Kidney (tissue), 14 donors: ENCODE results near the gene DSCAML1. TPM values are rescaled to one million over a fixed set of nuclear protein-coding genes. Genes with fewer than 3 reads are reported as not detected.

Experiments used
- DNase-seq, 5 donors: peaks; one replicate each; pipeline ENCODE4 v3.0.0-alpha.2; 2013 to 2020
- FAIRE-seq: peaks from 2 replicates; lab custom pipeline; 2012; peaks lifted over from hg19 to GRCh38; lab: Jason Lieb, UNC
- H3K27ac ChIP-seq, 2 donors: one replicate each; pipeline ENCODE4 v1.7.0; 2013; ENCODE audit warnings: low read depth in 2 of 2, low read length in 2 of 2, inconsistent platforms in 1 of 2
- H3K27me3 ChIP-seq: one replicate; pipeline ENCODE4 v1.7.1; 2013; ENCODE audit warnings: low read length, inconsistent platforms; ENCODE audit not compliant: control insufficient read depth, insufficient read depth
- H3K36me3 ChIP-seq, 3 donors: one replicate each; pipeline versions ENCODE4 v1.7.0 to v1.7.1; 2013; ENCODE audit warnings: low read length in 3 of 3, control low read depth in 1 of 3, inconsistent platforms in 1 of 3; ENCODE audit not compliant: insufficient read depth in 3 of 3, control insufficient read depth in 2 of 3
- H3K4me1 ChIP-seq, 3 donors: one replicate each; pipeline versions ENCODE4 v1.7.0 to v1.7.1; 2013; ENCODE audit warnings: low read length in 3 of 3, inconsistent platforms in 1 of 3, low read depth in 1 of 3; ENCODE audit not compliant: control insufficient read depth in 2 of 3, insufficient read depth in 2 of 3
- H3K4me3 ChIP-seq, 3 donors: one replicate each; pipeline versions ENCODE4 v1.7.0 to v1.8.1; 2013; ENCODE audit warnings: low read length in 3 of 3, control low read depth in 1 of 3, inconsistent platforms in 1 of 3
- H3K9ac ChIP-seq, 3 donors: one replicate each; pipeline versions ENCODE4 v1.7.0 to v1.7.1; 2013; ENCODE audit warnings: low read length in 3 of 3, control low read depth in 1 of 3, inconsistent platforms in 1 of 3
- H3K9me3 ChIP-seq, 3 donors: one replicate each; pipeline versions ENCODE4 v1.7.0 to v1.7.1; 2013; ENCODE audit warnings: low read length in 3 of 3, control low read depth in 1 of 3, inconsistent platforms in 1 of 3; ENCODE audit not compliant: control insufficient read depth in 2 of 3, insufficient read depth in 1 of 3
- CTCF ChIP-seq: IDR thresholded peaks from 3 replicates; pipeline ENCODE4 v1.5.1; 2012; ENCODE audit warnings: mild to moderate bottlenecking, moderate library complexity, borderline replicate concordance; ENCODE audit not compliant: insufficient read depth; ENCODE audit errors: extremely low read depth
- intact Hi-C: fragments of 100-400 bp; cut with DNase I; formaldehyde crosslinking; loops from one replicate; pipeline ENCODE4 v1.11.1; 2022
- polyA plus RNA-seq: library from polyadenylated mRNA; stranded (reverse); fragments of 350-450 nt; fragmentation: Illumina TruSeq; extraction: RNeasy Lipid Tissue Mini Kit (QIAGEN cat#74804); gene quantifications from one replicate; pipeline ENCODE4 v1.2.3, GENCODE V29; 2014; ENCODE audit warnings: low read depth, low replicate concordance; ENCODE audit not compliant: insufficient read depth
- total RNA-seq: library from RNA; stranded (reverse); fragmentation: NEBNext Ultra II Directional; extraction: Animal tissue kit (Norgen Biotek cat#: 25700); gene quantifications from one replicate; pipeline ENCODE4 v1.2.1, GENCODE V29; 2021
- donor health status: control.
- donor health status: control.
- donor health status: control.
- donor health status: control.
- donor health status: control.
- donor health status: DM: yes; HTN: yes; CAD: no.
- donor health status: Normal renal cell carcinoma (clear cell type).

The DSCAML1 gene
- total and polyA plus RNA-seq, 2 donors from 2014 or later, result 0.95 to 17.3 TPM

- no peak for TF ChIP-seq CTCF
Measured at GRCh38 chr11:117523680-117524079, 273.3 kb downstream of the DSCAML1 start.

GRCh38 chr11:117521974-117522373, 275.0 kb downstream of the DSCAML1 start:
- intact Hi-C loops, result no loop called here
- peaks cover 0 to 17% (median 12%) of the 10 kb centered on the region in 3 donors for H3K4me1 ChIP-seq
- no peak overlapping the region for H3K9ac ChIP-seq
- no peaks in the 10 kb centered on the region for H3K36me3 ChIP-seq
- no peak for DNase-seq
- no peak overlapping the region for H3K4me3 ChIP-seq
- FAIRE-seq, result no peak
- no peaks in the 10 kb centered on the region for H3K9me3 ChIP-seq
- TF ChIP-seq CTCF, result no peak
- H3K27ac ChIP-seq, result no peak overlapping the region
- H3K27me3 ChIP-seq, result no peaks in the 10 kb centered on the region

More at GRCh38 chr11:117523680-117524079, 273.3 kb downstream of the DSCAML1 start:
- Histone ChIP-seq H3K4me1 (peaks cover 4 to 15% (median 7%) of the 10 kb centered on the region in 3 donors), H3K36me3 (no peaks in the 10 kb centered on the region), H3K27me3 (no peaks in the 10 kb centered on the region), H3K4me3 (no peak overlapping the region), H3K27ac (no peak overlapping the region), H3K9me3 (no peaks in the 10 kb centered on the region), H3K9ac (no peak overlapping the region)
- intact Hi-C loops, result no loop called here
- peak in 2 of 5 donors; percentile 46 for DNase-seq
- no peak for FAIRE-seq

GRCh38 chr11:117520966-117521365, 276.1 kb downstream of the DSCAML1 start:
- no peak for TF ChIP-seq CTCF
- FAIRE-seq, result no peak
- Histone ChIP-seq H3K27ac (no peak overlapping the region), H3K4me3 (no peak overlapping the region), H3K9ac (no peak overlapping the region), H3K4me1 (peaks cover 0 to 17% (median 12%) of the 10 kb centered on the region in 3 donors), H3K27me3 (no peaks in the 10 kb centered on the region), H3K36me3 (peaks cover 0 to 4% (median 0%) of the 10 kb centered on the region in 3 donors), H3K9me3 (no peaks in the 10 kb centered on the region)
- intact Hi-C loops, result no loop called here
- no peak for DNase-seq

GRCh38 chr11:117520201-117520600, 276.8 kb downstream of the DSCAML1 start:
- intact Hi-C loops, result no loop called here
- Histone ChIP-seq H3K27ac (peak overlapping the region; percentile 49 to 71), H3K9ac (peak overlapping the region in 1 of 3 donors; percentile 34), H3K27me3 (no peaks in the 10 kb centered on the region), H3K9me3 (no peaks in the 10 kb centered on the region), H3K4me3 (no peak overlapping the region), H3K36me3 (peaks cover 0 to 4% (median 0%) of the 10 kb centered on the region in 3 donors), H3K4me1 (peaks cover 0 to 17% (median 12%) of the 10 kb centered on the region in 3 donors)
- TF ChIP-seq CTCF, result no peak
- FAIRE-seq, result no peak
- DNase-seq, result peak in 1 of 5 donors; percentile 40
